Astrocyte (in vitro differentiated cells and primary cell): ENCODE data around the gene RNF144A. TPM values are rescaled to one million over a fixed set of nuclear protein-coding genes. Genes with fewer than 3 reads are reported as not detected.

ENCODE experiments used
- DNase-seq: peaks from one replicate; pipeline ENCODE4 v3.0.0-alpha.2; 2010; ENCODE audit warnings: low read depth
- FAIRE-seq: peaks from 2 replicates; lab custom pipeline; 2011; peaks lifted over from hg19 to GRCh38; lab: Jason Lieb, UNC
- H2AFZ ChIP-seq: 2 replicates; pipeline ENCODE4 v1.6.0; 2012; ENCODE audit warnings: low read depth, low read length, inconsistent platforms
- H3K27ac ChIP-seq: 2 replicates; pipeline ENCODE4 v1.5.1; 2011; ENCODE audit warnings: low read depth, low read length, inconsistent platforms
- H3K27me3 ChIP-seq: 2 replicates; pipeline ENCODE4 v1.6.0; 2011; ENCODE audit warnings: low read length, inconsistent platforms; ENCODE audit not compliant: insufficient read depth
- H3K36me3 ChIP-seq: 2 replicates; pipeline ENCODE4 v1.5.1; 2011; ENCODE audit warnings: low read length, inconsistent platforms; ENCODE audit not compliant: insufficient read depth
- H3K4me1 ChIP-seq: 2 replicates; pipeline ENCODE4 v1.5.1; 2011; ENCODE audit warnings: low read length, inconsistent platforms; ENCODE audit not compliant: insufficient read depth
- H3K4me2 ChIP-seq: 2 replicates; pipeline ENCODE4 v1.6.0; 2012; ENCODE audit warnings: low read length, inconsistent platforms
- H3K4me3 ChIP-seq: 2 replicates; pipeline ENCODE4 v1.5.1; 2011; ENCODE audit warnings: low read depth, mild to moderate bottlenecking, low read length, inconsistent platforms; ENCODE audit not compliant: insufficient read depth
- H3K79me2 ChIP-seq: 2 replicates; pipeline ENCODE4 v1.6.0; 2012; ENCODE audit warnings: mild to moderate bottlenecking, low read length, inconsistent platforms; ENCODE audit not compliant: insufficient read depth
- H3K9ac ChIP-seq: 2 replicates; pipeline ENCODE4 v1.6.0; 2012; ENCODE audit warnings: mild to moderate bottlenecking, low read length, inconsistent platforms
- H3K9me3 ChIP-seq: 2 replicates; pipeline ENCODE4 v1.5.1; 2012; ENCODE audit warnings: low read depth, mild to moderate bottlenecking, low read length, inconsistent platforms; ENCODE audit not compliant: insufficient read depth
- H4K20me1 ChIP-seq: 2 replicates; pipeline ENCODE4 v1.6.0; 2012; ENCODE audit warnings: low read length, inconsistent platforms; ENCODE audit not compliant: insufficient read depth
- H3K27ac Mint-ChIP-seq: one replicate; pipeline ENCODE4 v1.8.0; 2021; ENCODE audit warnings: mild to moderate bottlenecking, mixed read lengths; ENCODE audit not compliant: unreplicated experiment
- H3K27me3 Mint-ChIP-seq: one replicate; pipeline ENCODE4 v1.8.0; 2021; ENCODE audit warnings: low read depth, mixed read lengths; ENCODE audit not compliant: unreplicated experiment
- H3K36me3 Mint-ChIP-seq: one replicate; pipeline ENCODE4 v1.8.0; 2021; ENCODE audit warnings: low read depth, mixed read lengths; ENCODE audit not compliant: unreplicated experiment
- H3K4me1 Mint-ChIP-seq: one replicate; pipeline ENCODE4 v1.8.0; 2021; ENCODE audit warnings: low read depth, mixed read lengths; ENCODE audit not compliant: unreplicated experiment
- H3K4me3 Mint-ChIP-seq: one replicate; pipeline ENCODE4 v1.8.0; 2021; ENCODE audit warnings: mild to moderate bottlenecking, moderate library complexity, mixed read lengths; ENCODE audit not compliant: unreplicated experiment
- H3K9me3 Mint-ChIP-seq: one replicate; pipeline ENCODE4 v1.8.0; 2021; ENCODE audit warnings: mild to moderate bottlenecking, mixed read lengths; ENCODE audit not compliant: unreplicated experiment
- EZH2 ChIP-seq: IDR thresholded peaks from 2 replicates; pipeline ENCODE4 v1.6.1; 2012; ENCODE audit warnings: mild to moderate bottlenecking, low read length, inconsistent platforms; ENCODE audit not compliant: insufficient read depth
- total RNA-seq: library from RNA; stranded (reverse); gene quantifications from 2 replicates; pipeline ENCODE4 v1.2.1, GENCODE V29; 2021
- TF ChIP-seq, protein P1 (sequence below): IDR thresholded peaks from 2 replicates; pipeline ENCODE4 v1.5.1; 2011; ENCODE audit warnings: low read depth, mild to moderate bottlenecking, inconsistent platforms, low read length, moderate library complexity; ENCODE audit not compliant: insufficient read depth

The RNF144A gene
- total RNA-seq, 1 donor from 2014 or later: 4.9 TPM

DNA sequence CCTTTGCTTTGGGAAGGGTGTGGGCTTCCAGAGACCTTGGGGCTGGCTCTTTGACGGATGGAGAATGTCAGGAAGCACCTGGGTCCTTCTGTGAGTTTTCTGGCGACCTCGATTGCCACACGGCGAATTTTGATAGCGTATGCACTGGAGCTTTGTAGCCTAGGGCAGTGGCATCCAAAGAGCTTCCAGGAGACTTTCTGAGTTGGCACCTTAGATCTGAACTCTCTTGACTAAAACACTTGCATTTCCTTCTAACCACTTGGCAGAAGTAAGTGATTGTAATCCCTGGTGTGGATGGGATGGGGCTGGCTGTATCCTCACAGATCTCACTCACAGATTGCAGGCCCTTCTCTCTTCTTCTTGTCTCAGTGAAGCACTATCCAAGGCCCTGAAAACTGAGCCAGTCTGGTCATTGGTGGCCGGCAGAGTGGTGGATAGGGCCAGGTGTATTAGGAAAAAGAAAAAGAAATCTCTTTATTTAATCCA lies 7.8 kb downstream of the RNF144A start:
- no peaks in the 10 kb centered on the region for H3K9me3 Mint-ChIP-seq
- Histone ChIP-seq H2AFZ (no peak overlapping the region), H3K9ac (no peak overlapping the region), H3K4me1 (peaks cover 5% of the 10 kb centered on the region), H3K27me3 (no peaks in the 10 kb centered on the region), H3K36me3 (no peaks in the 10 kb centered on the region), H3K27ac (no peak overlapping the region), H4K20me1 (peaks cover 38% of the 10 kb centered on the region), H3K4me2 (no peak overlapping the region), H3K9me3 (no peaks in the 10 kb centered on the region), H3K79me2 (peaks cover 8% of the 10 kb centered on the region), H3K4me3 (no peak overlapping the region)
- DNase-seq (no peak), FAIRE-seq (no peak)
- TF ChIP-seq EZH2: no peak
- TF ChIP-seq, protein P1, sequence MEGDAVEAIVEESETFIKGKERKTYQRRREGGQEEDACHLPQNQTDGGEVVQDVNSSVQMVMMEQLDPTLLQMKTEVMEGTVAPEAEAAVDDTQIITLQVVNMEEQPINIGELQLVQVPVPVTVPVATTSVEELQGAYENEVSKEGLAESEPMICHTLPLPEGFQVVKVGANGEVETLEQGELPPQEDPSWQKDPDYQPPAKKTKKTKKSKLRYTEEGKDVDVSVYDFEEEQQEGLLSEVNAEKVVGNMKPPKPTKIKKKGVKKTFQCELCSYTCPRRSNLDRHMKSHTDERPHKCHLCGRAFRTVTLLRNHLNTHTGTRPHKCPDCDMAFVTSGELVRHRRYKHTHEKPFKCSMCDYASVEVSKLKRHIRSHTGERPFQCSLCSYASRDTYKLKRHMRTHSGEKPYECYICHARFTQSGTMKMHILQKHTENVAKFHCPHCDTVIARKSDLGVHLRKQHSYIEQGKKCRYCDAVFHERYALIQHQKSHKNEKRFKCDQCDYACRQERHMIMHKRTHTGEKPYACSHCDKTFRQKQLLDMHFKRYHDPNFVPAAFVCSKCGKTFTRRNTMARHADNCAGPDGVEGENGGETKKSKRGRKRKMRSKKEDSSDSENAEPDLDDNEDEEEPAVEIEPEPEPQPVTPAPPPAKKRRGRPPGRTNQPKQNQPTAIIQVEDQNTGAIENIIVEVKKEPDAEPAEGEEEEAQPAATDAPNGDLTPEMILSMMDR: no peak
- H3K27ac Mint-ChIP-seq: no peak overlapping the region
- peaks cover 1% of the 10 kb centered on the region for H3K36me3 Mint-ChIP-seq
- H3K4me3 Mint-ChIP-seq: no peak overlapping the region
- peaks cover 4% of the 10 kb centered on the region for H3K27me3 Mint-ChIP-seq
- H3K4me1 Mint-ChIP-seq: peaks cover 10% of the 10 kb centered on the region

DNA sequence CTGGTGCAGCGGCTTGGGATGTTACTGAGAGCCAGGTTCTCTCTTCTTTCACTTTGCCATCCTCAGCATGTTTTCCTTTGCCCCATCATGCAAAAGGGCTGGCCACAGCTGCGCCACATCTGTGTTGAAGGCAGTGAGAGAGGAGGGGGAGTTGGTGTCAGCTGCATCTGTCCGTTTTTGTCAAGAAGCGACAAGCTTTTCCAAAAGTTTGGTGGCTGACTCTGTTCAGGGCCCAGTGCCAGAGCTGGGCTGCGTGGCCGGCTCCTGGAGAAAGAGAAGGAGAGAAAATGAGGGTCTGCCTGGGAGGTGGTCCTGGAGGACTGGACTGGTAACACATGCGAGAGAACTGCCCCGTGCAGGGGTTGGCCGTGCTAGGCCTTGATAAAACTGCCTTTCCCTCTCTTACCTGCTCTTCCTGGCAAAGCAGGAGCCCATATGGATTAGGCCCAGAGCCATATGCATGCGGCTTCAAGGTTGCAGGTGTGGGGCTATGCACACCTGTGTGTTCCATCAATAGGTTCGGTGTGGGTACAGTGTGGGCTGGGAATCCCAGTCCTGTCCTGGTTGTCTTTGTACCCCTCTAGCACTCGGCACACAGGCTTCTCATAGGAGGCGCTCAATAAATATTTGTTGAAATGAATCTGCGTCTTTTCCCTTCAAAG lies 9.0 kb downstream of the RNF144A start:
- H3K27me3 ChIP-seq: no peaks in the 10 kb centered on the region
- no peak overlapping the region for H3K9ac ChIP-seq
- H3K79me2 ChIP-seq: peaks cover 8% of the 10 kb centered on the region
- no peaks in the 10 kb centered on the region for H3K9me3 ChIP-seq
- Mint-ChIP-seq H3K27ac (no peak overlapping the region), H3K4me3 (no peak overlapping the region), H3K9me3 (no peaks in the 10 kb centered on the region), H3K27me3 (peaks cover 4% of the 10 kb centered on the region), H3K36me3 (peaks cover 1% of the 10 kb centered on the region), H3K4me1 (peaks cover 5% of the 10 kb centered on the region)
- peaks cover 35% of the 10 kb centered on the region for H4K20me1 ChIP-seq
- H3K27ac ChIP-seq: no peak overlapping the region
- H3K4me3 ChIP-seq: no peak overlapping the region
- FAIRE-seq (no peak), DNase-seq (no peak)
- no peaks in the 10 kb centered on the region for H3K36me3 ChIP-seq
- TF ChIP-seq EZH2: no peak
- TF ChIP-seq, protein P1: no peak
- H3K4me2 ChIP-seq: no peak overlapping the region
- H2AFZ ChIP-seq: no peak overlapping the region
- peaks cover 5% of the 10 kb centered on the region for H3K4me1 ChIP-seq

- Histone ChIP-seq H3K4me2 (no peak overlapping the region), H3K27ac (no peak overlapping the region), H3K79me2 (peaks cover 8% of the 10 kb centered on the region), H4K20me1 (peaks cover 40% of the 10 kb centered on the region), H3K27me3 (no peaks in the 10 kb centered on the region), H2AFZ (no peak overlapping the region), H3K4me1 (peaks cover 5% of the 10 kb centered on the region), H3K9ac (no peak overlapping the region), H3K36me3 (no peaks in the 10 kb centered on the region), H3K9me3 (no peaks in the 10 kb centered on the region), H3K4me3 (no peak overlapping the region)
- Mint-ChIP-seq H3K27me3 (peaks cover 4% of the 10 kb centered on the region), H3K9me3 (peaks cover 2% of the 10 kb centered on the region), H3K36me3 (peaks cover 1% of the 10 kb centered on the region), H3K4me3 (no peak overlapping the region), H3K27ac (peak overlapping the region; percentile 41), H3K4me1 (peaks cover 5% of the 10 kb centered on the region)
- DNase-seq (no peak), FAIRE-seq (no peak)
- TF ChIP-seq, protein P1: no peak
- no peak for TF ChIP-seq EZH2
These were observed 10.0 kb downstream of the RNF144A start for GRCh38 chr2:6927186-6927585.
